K562 (cell line): ENCODE results near the gene SIKE1. TPM values are rescaled to one million over a fixed set of nuclear protein-coding genes. Genes with fewer than 3 reads are reported as not detected.
A peak's percentile ranks its signal among the peaks of the same experiment; 100 is the strongest.

Experiments
- ATAC-seq: fragments of 200-7000 bp; cut with Tn5 transposase; 3 replicates; pipeline ENCODE4 v1.9.1; 2020; ENCODE audit warnings: moderate library complexity
- BruUV-seq: library from RNA; stranded (reverse); fragments of 400-500 nt; replicated peaks from 2 replicates; lab custom pipeline; 2021; lab: Mats Ljungman, UMichigan
- CTCF ChIA-PET: fragments of 300-600 bp; formaldehyde crosslinking; extraction: SDS; loops from one replicate; lab custom pipeline; 2021; ENCODE audit warnings: low intra/inter-chr PET ratio; lab: Yijun Ruan, JAX
- POLR2A ChIA-PET: fragments of 300-600, 350-650 bp; sonication (Branson Sonifier 250); formaldehyde crosslinking; extraction: SDS; loops from one replicate; lab custom pipeline; 2021; ENCODE audit warnings: antibody characterized with exemption, inconsistent platforms; lab: Yijun Ruan, JAX
- DNase-seq, 4 experiments: peaks; one replicate each; pipeline versions ENCODE4 v3.0.0 to v3.0.0-alpha.2; 2011 to 2018; ENCODE audit warnings: low spot score in 3 of 4, mixed read lengths in 3 of 4; ENCODE audit errors: extremely low read depth in 1 of 4
- FAIRE-seq: peaks from 2 replicates; lab custom pipeline; 2011; peaks lifted over from hg19 to GRCh38; lab: Jason Lieb, UNC
- H2AFZ ChIP-seq: 2 replicates; pipeline ENCODE4 v1.6.0; 2011; ENCODE audit warnings: low read depth, low read length, control low read depth, inconsistent platforms
- H3K27ac ChIP-seq: fragments of 200-600 bp; 3 replicates; pipeline ENCODE4 v1.8.0; 2011; ENCODE audit warnings: low read depth, mild to moderate bottlenecking, control low read depth, inconsistent platforms, low read length, moderate library complexity, mixed read lengths; ENCODE audit errors: extremely low read depth
- H3K27me3 ChIP-seq, 2 experiments: fragments of 300-600 bp in 1 of 2; 2 replicates in 1 of 2; 3 replicates in 1 of 2; pipeline versions ENCODE4 v1.6.0 to v1.8.0; 2011; ENCODE audit warnings: inconsistent platforms in 2 of 2, low read length in 2 of 2, mild to moderate bottlenecking in 1 of 2, mixed read lengths in 1 of 2, moderate library complexity in 1 of 2; ENCODE audit not compliant: control insufficient read depth in 2 of 2, insufficient read depth in 2 of 2
- H3K36me3 ChIP-seq: fragments of 300-600 bp; 3 replicates; pipeline ENCODE4 v1.8.0; 2011; ENCODE audit warnings: mild to moderate bottlenecking, low read length, inconsistent platforms; ENCODE audit not compliant: control insufficient read depth, insufficient read depth
- H3K4me1 ChIP-seq, 2 experiments: fragments of 200-600 bp in 1 of 2; replicated peaks in 1 of 2; 2 replicates in 1 of 2; 3 replicates in 1 of 2; pipeline versions ENCODE4 v1.5.1 to v1.8.0; 2011; ENCODE audit warnings: inconsistent platforms in 2 of 2, low read length in 2 of 2, mild to moderate bottlenecking in 1 of 2, mixed read lengths in 1 of 2, moderate library complexity in 1 of 2; ENCODE audit not compliant: control insufficient read depth in 2 of 2, insufficient read depth in 2 of 2
- H3K4me2 ChIP-seq: 2 replicates; pipeline ENCODE4 v1.6.1; 2011; ENCODE audit warnings: low read length, control low read depth, inconsistent platforms, mixed read lengths; ENCODE audit not compliant: insufficient read depth
- H3K4me3 ChIP-seq: fragments of 200-600 bp; sonication (generic), shearing (Covaris generic); 2 replicates; pipeline ENCODE4 v1.5.1; 2016; ENCODE audit warnings: control low read depth, inconsistent platforms
- H3K79me2 ChIP-seq: fragments of 200-600 bp; 3 replicates; pipeline ENCODE4 v1.8.0; 2011; ENCODE audit warnings: low read length, inconsistent platforms; ENCODE audit not compliant: control insufficient read depth, insufficient read depth
- H3K9ac ChIP-seq, 2 experiments: 2 replicates each; pipeline versions ENCODE4 v1.6.0 to v1.6.1; 2011; ENCODE audit warnings: low read depth in 2 of 2, low read length in 2 of 2, control low read depth in 1 of 2, inconsistent platforms in 1 of 2, mild to moderate bottlenecking in 1 of 2, mixed read lengths in 1 of 2; ENCODE audit not compliant: insufficient read depth in 1 of 2
- H3K9me1 ChIP-seq: one replicate; pipeline ENCODE4 v1.6.0; 2011; ENCODE audit warnings: inconsistent platforms, mild to moderate bottlenecking, low read length, moderate library complexity; ENCODE audit not compliant: control insufficient read depth, insufficient read depth
- H3K9me3 ChIP-seq: replicated peaks from 2 replicates; pipeline ENCODE4 v1.5.1; 2011; ENCODE audit warnings: low read depth, low read length, inconsistent platforms; ENCODE audit not compliant: control insufficient read depth, insufficient read depth
- H4K20me1 ChIP-seq: replicated peaks from 2 replicates; pipeline ENCODE4 v1.6.1; 2011; ENCODE audit warnings: low read length, inconsistent platforms, mixed read lengths; ENCODE audit not compliant: control insufficient read depth, insufficient read depth
- CBFA2T2 ChIP-seq: fragments of 450-650 bp; conservative IDR thresholded peaks from 2 replicates; pipeline ENCODE4 v1.6.1; 2017; ENCODE audit warnings: mild to moderate bottlenecking
- CEBPB ChIP-seq: fragments of 450-650 bp; IDR thresholded peaks from 2 replicates; pipeline ENCODE4 v1.6.1; 2016; ENCODE audit warnings: missing genetic modification characterization, missing compliant biosample characterization
- GABPB1 ChIP-seq: sonication (generic); formaldehyde crosslinking; IDR thresholded peaks from 2 replicates; pipeline ENCODE4 v1.8.0; 2022; ENCODE audit warnings: mild to moderate bottlenecking, missing genetic modification reagents
- GTF2E2 ChIP-seq: fragments of 200-800 bp; sonication (Bioruptor generic); IDR thresholded peaks from 2 replicates; pipeline ENCODE4 v1.6.1; 2016; ENCODE audit warnings: missing genetic modification characterization, missing compliant biosample characterization
- KDM5B ChIP-seq: fragments of 200-600 bp; sonication (generic); IDR thresholded peaks from 2 replicates; pipeline ENCODE4 v1.6.1; 2012; ENCODE audit warnings: low read depth, mild to moderate bottlenecking, moderate library complexity, low read length, control low read depth, inconsistent platforms; ENCODE audit not compliant: insufficient replicate concordance
- MCM5 ChIP-seq: fragments of 450-650 bp; IDR thresholded peaks from 2 replicates; pipeline ENCODE4 v1.6.1; 2016; ENCODE audit warnings: low read depth
- RAD51 ChIP-seq: fragments of 450-650 bp; IDR thresholded peaks from 2 replicates; pipeline ENCODE4 v1.7.1; 2016; ENCODE audit warnings: low read depth, mild to moderate bottlenecking, borderline replicate concordance
- TAF9B ChIP-seq: fragments of 450-650 bp; IDR thresholded peaks from 2 replicates; pipeline ENCODE4 v1.6.1; 2018; ENCODE audit warnings: mild to moderate bottlenecking; ENCODE audit not compliant: partially characterized antibody
- TOE1 ChIP-seq, 2 experiments: fragments of 450-650 bp in 1 of 2; sonication (generic) in 1 of 2; formaldehyde crosslinking in 1 of 2; IDR thresholded peaks; 2 replicates each; pipeline versions ENCODE4 v1.7.1 to v1.8.0; 2016 to 2022; ENCODE audit warnings: borderline replicate concordance in 2 of 2, mild to moderate bottlenecking in 2 of 2, antibody characterized with exemption in 1 of 2, inconsistent platforms in 1 of 2, low read depth in 1 of 2, missing genetic modification reagents in 1 of 2, moderate library complexity in 1 of 2
- WGBS: fragments of 100-300 bp; shearing (Covaris generic); methylation state at CpG from one replicate; pipeline ENCODE4 v1.1.6; 2016; ENCODE audit warnings: low coverage, mixed read lengths; ENCODE audit not compliant: insufficient coverage; ENCODE audit errors: missing lambda C conversion rate; 5-methylcytosine and 5-hydroxymethylcytosine counted together
- in situ Hi-C: fragments of 300-500 bp; cut with MboI; formaldehyde crosslinking; loops from 4 replicates; pipeline ENCODE4 v1.15.0; 2018; ENCODE audit warnings: inconsistent platforms, mixed read lengths
- intact Hi-C: fragments of 100-400 bp; cut with micrococcal nuclease; formaldehyde crosslinking; loops from 2 replicates; pipeline ENCODE4 v1.14.2; 2022
- polyA plus RNA-seq, 8 experiments: library from polyadenylated mRNA; depleted of rRNA in 4 of 8; stranded (reverse) in 5 of 8; unstranded in 3 of 8; fragments of >200 nt; fragmentation: Nextera tagmentation in 2 of 8; fragmentation: Illumina TruSeq in 1 of 8; extraction: Ambion mirVana in 2 of 8; extraction: Trizol in 1 of 8; gene quantifications; 2 replicates each; pipeline versions ENCODE4 v1.2.1 to v1.2.3, GENCODE V29; 2011 to 2014; ENCODE audit warnings: inconsistent platforms in 1 of 8, missing spikeins in 1 of 8
- total RNA-seq, 7 experiments: library from RNA; depleted of rRNA in 6 of 7; stranded (reverse); fragments of >200 nt in 6 of 7; fragmentation: Illumina TruSeq in 2 of 7; extraction: Trizol in 2 of 7; gene quantifications; 2 replicates each; pipeline versions ENCODE4 v1.2.1 to v1.2.3, GENCODE V29; 2011 to 2021; ENCODE audit warnings: low replicate concordance in 1 of 7
- TF ChIP-seq, protein P1 (sequence below): fragments of 450-650 bp; formaldehyde crosslinking; IDR thresholded peaks from 2 replicates; pipeline ENCODE4 v1.4.0; 2020; ENCODE audit warnings: mild to moderate bottlenecking, mixed read lengths
- TF ChIP-seq, protein P2 (sequence below): sonication (generic); formaldehyde crosslinking; IDR thresholded peaks from 2 replicates; pipeline ENCODE4 v1.5.0; 2020; ENCODE audit warnings: missing genetic modification reagents
- TF ChIP-seq, protein P3 (sequence below): fragments of 450-650 bp; IDR thresholded peaks from 2 replicates; pipeline ENCODE4 v1.6.1; 2018; ENCODE audit warnings: mild to moderate bottlenecking, low read depth; ENCODE audit not compliant: partially characterized antibody
- TF ChIP-seq, protein P4 (sequence below): fragments of 250-450 bp; sonication (Bioruptor Pico); IDR thresholded peaks from 2 replicates; pipeline ENCODE4 v1.8.0; 2022; ENCODE audit warnings: inconsistent platforms
- TF ChIP-seq, protein P5 (sequence below): fragments of 450-650 bp; formaldehyde crosslinking; IDR thresholded peaks from 2 replicates; pipeline ENCODE4 v1.4.0; 2020; ENCODE audit warnings: mild to moderate bottlenecking, moderate library complexity

SIKE1 gene
- total and polyA plus RNA-seq, 9 of the 15 experiments (the other 6 are each of a cell fraction or from before 2014, with no cell fraction given), result 21.8 to 144 (median 76.3) TPM

DNA sequence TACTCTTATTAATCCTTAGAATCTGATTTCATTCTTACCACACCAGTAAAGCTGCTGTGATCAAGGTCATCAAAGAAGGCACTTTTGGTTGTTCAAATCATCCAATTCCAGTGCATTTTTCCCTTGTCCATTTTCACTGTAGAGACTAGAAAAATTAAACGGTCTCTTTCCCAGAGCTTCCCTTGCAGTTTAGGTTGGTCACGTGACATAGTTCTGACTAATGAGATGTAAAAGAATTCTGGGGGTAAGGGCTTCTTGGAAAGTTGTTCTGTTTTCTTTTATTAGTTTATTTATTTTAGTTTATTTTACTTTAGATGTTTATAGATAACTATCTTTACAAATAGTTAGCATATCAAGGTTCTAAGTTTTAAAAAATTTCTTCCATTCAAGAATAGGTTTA is 39.9 kb upstream of the SIKE1 start:
- TF ChIP-seq, protein P1, sequence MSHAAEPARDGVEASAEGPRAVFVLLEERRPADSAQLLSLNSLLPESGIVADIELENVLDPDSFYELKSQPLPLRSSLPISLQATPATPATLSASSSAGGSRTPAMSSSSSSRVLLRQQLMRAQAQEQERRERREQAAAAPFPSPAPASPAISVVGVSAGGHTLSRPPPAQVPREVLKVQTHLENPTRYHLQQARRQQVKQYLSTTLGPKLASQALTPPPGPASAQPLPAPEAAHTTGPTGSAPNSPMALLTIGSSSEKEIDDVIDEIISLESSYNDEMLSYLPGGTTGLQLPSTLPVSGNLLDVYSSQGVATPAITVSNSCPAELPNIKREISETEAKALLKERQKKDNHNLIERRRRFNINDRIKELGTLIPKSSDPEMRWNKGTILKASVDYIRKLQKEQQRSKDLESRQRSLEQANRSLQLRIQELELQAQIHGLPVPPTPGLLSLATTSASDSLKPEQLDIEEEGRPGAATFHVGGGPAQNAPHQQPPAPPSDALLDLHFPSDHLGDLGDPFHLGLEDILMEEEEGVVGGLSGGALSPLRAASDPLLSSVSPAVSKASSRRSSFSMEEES (CRISPR knock-in tag), result peak; percentile 94
- TF ChIP-seq TOE1 (IDR thresholded peaks at IDR 0.05; ENCODE audit: borderline replicate concordance) (peak; percentile 75; the same call in 1 of the 2 replicates), TOE1 (CRISPR knock-in tag; IDR thresholded peaks at IDR 0.05; ENCODE audit: borderline replicate concordance, low read depth) (no peak), GTF2E2 (no peak), CEBPB (tag) (no peak), RAD51 (peak; percentile 83), GABPB1 (no peak), CBFA2T2 (peak; percentile 56), MCM5 (no peak), TAF9B (no peak), KDM5B (no peak)
- TF ChIP-seq, protein P2, sequence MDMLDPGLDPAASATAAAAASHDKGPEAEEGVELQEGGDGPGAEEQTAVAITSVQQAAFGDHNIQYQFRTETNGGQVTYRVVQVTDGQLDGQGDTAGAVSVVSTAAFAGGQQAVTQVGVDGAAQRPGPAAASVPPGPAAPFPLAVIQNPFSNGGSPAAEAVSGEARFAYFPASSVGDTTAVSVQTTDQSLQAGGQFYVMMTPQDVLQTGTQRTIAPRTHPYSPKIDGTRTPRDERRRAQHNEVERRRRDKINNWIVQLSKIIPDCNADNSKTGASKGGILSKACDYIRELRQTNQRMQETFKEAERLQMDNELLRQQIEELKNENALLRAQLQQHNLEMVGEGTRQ (CRISPR knock-in tag), result peak; percentile 29; the same call in 1 of the 2 replicates
- TF ChIP-seq, protein P3, sequence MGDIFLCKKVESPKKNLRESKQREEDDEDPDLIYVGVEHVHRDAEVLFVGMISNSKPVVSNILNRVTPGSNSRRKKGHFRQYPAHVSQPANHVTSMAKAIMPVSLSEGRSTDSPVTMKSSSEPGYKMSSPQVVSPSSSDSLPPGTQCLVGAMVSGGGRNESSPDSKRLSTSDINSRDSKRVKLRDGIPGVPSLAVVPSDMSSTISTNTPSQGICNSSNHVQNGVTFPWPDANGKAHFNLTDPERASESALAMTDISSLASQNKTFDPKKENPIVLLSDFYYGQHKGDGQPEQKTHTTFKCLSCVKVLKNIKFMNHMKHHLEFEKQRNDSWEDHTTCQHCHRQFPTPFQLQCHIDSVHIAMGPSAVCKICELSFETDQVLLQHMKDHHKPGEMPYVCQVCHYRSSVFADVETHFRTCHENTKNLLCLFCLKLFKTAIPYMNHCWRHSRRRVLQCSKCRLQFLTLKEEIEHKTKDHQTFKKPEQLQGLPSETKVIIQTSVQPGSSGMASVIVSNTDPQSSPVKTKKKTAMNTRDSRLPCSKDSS, result no peak
- TF ChIP-seq, protein P4, sequence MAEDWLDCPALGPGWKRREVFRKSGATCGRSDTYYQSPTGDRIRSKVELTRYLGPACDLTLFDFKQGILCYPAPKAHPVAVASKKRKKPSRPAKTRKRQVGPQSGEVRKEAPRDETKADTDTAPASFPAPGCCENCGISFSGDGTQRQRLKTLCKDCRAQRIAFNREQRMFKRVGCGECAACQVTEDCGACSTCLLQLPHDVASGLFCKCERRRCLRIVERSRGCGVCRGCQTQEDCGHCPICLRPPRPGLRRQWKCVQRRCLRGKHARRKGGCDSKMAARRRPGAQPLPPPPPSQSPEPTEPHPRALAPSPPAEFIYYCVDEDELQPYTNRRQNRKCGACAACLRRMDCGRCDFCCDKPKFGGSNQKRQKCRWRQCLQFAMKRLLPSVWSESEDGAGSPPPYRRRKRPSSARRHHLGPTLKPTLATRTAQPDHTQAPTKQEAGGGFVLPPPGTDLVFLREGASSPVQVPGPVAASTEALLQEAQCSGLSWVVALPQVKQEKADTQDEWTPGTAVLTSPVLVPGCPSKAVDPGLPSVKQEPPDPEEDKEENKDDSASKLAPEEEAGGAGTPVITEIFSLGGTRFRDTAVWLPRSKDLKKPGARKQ (CRISPR knock-in tag), result no peak
- TF ChIP-seq, protein P5, sequence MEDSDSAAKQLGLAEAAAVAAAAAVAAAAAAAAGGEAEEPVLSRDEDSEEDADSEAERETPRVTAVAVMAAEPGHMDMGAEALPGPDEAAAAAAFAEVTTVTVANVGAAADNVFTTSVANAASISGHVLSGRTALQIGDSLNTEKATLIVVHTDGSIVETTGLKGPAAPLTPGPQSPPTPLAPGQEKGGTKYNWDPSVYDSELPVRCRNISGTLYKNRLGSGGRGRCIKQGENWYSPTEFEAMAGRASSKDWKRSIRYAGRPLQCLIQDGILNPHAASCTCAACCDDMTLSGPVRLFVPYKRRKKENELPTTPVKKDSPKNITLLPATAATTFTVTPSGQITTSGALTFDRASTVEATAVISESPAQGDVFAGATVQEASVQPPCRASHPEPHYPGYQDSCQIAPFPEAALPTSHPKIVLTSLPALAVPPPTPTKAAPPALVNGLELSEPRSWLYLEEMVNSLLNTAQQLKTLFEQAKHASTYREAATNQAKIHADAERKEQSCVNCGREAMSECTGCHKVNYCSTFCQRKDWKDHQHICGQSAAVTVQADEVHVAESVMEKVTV (CRISPR knock-in tag), result no peak
- no peak overlapping the region for H3K27ac ChIP-seq
- H3K4me3 ChIP-seq, result no peak overlapping the region
- no TSS peak for BruUV-seq
- CTCF ChIA-PET, result no interaction called here
- H3K9me3 ChIP-seq, result no peaks in the 10 kb centered on the region
- no peaks in the 10 kb centered on the region for H3K4me1 ChIP-seq
- no peaks in the 10 kb centered on the region for H3K79me2 ChIP-seq
- H3K9ac ChIP-seq, result no peak overlapping the region
- no peak overlapping the region for H2AFZ ChIP-seq
- intact Hi-C loops (no loop called here), in situ Hi-C loops (no loop called here)
- H3K4me2 ChIP-seq, result no peak overlapping the region
- DNase-seq (no peak), ATAC-seq (no peak), FAIRE-seq (no peak)
- H3K9me1 ChIP-seq, result no peaks in the 10 kb centered on the region
- H3K27me3 ChIP-seq, result no peaks in the 10 kb centered on the region
- H4K20me1 ChIP-seq, result no peaks in the 10 kb centered on the region
- H3K36me3 ChIP-seq, result no peaks in the 10 kb centered on the region
- POLR2A ChIA-PET, result no interaction called here
- WGBS, result 0% methylated on average over 2 of the region's 2 CpGs
